ENCODE results near the gene CAPZB.

The CAPZB gene

GRCh38 chr1:19392221-19392620, 93.1 kb downstream of the CAPZB start:
- H3K4me3 ChIP-seq (ENCODE audit: extremely low read depth, insufficient read depth, low read length, poor library complexity, severe bottlenecking) = no peak overlapping the region
- 84 to 91% methylated on average over 5 of the region's 9 CpGs for WGBS, 2 experiments (ENCODE audit: insufficient coverage in 2 of 2)
- peaks cover 27% of the 10 kb centered on the region for H3K36me3 ChIP-seq (ENCODE audit: control insufficient read depth, insufficient read depth, low read length)
- H3K27ac ChIP-seq (ENCODE audit: low read depth, low read length, severe bottlenecking) = no peak overlapping the region
- peaks cover 6% of the 10 kb centered on the region for H3K4me1 ChIP-seq (ENCODE audit: control insufficient read depth, insufficient read depth, low read length, poor library complexity, severe bottlenecking)
- H3K9me3 ChIP-seq (ENCODE audit: control insufficient read depth, low read length) = no peaks in the 10 kb centered on the region

GRCh38 chr1:19391596-19391981, 93.8 kb downstream of the CAPZB start:
- Histone ChIP-seq H3K27ac (ENCODE audit: low read depth, low read length, severe bottlenecking) (no peak overlapping the region), H3K36me3 (ENCODE audit: control insufficient read depth, insufficient read depth, low read length) (peaks cover 34% of the 10 kb centered on the region), H3K9me3 (ENCODE audit: control insufficient read depth, low read length) (no peaks in the 10 kb centered on the region), H3K4me1 (ENCODE audit: control insufficient read depth, insufficient read depth, low read length, poor library complexity, severe bottlenecking) (peaks cover 6% of the 10 kb centered on the region), H3K4me3 (ENCODE audit: extremely low read depth, insufficient read depth, low read length, poor library complexity, severe bottlenecking) (no peak overlapping the region)
- 79 to 87% methylated on average over 10 of the region's 10 CpGs for WGBS, 2 experiments (ENCODE audit: insufficient coverage in 2 of 2)

- Histone ChIP-seq H3K27ac (ENCODE audit: low read depth, low read length, severe bottlenecking) (no peak overlapping the region), H3K9me3 (ENCODE audit: control insufficient read depth, low read length) (no peaks in the 10 kb centered on the region), H3K36me3 (ENCODE audit: control insufficient read depth, insufficient read depth, low read length) (peaks cover 37% of the 10 kb centered on the region), H3K4me3 (ENCODE audit: extremely low read depth, insufficient read depth, low read length, poor library complexity, severe bottlenecking) (no peak overlapping the region), H3K4me1 (ENCODE audit: control insufficient read depth, insufficient read depth, low read length, poor library complexity, severe bottlenecking) (peaks cover 7% of the 10 kb centered on the region)
- WGBS, 2 experiments (ENCODE audit: insufficient coverage in 2 of 2) = 71 to 78% methylated on average over 15 of the region's 17 CpGs
Measured at GRCh38 chr1:19390901-19391595, 94.3 kb downstream of the CAPZB start.

- 89 to 95% methylated on average over 10 to 13 of the region's 19 CpGs for WGBS, 2 experiments (ENCODE audit: insufficient coverage in 2 of 2)
- Histone ChIP-seq H3K27ac (ENCODE audit: low read depth, low read length, severe bottlenecking) (no peak overlapping the region), H3K4me3 (ENCODE audit: extremely low read depth, insufficient read depth, low read length, poor library complexity, severe bottlenecking) (no peak overlapping the region), H3K36me3 (ENCODE audit: control insufficient read depth, insufficient read depth, low read length) (peaks cover 44% of the 10 kb centered on the region), H3K9me3 (ENCODE audit: control insufficient read depth, low read length) (no peaks in the 10 kb centered on the region), H3K4me1 (ENCODE audit: control insufficient read depth, insufficient read depth, low read length, poor library complexity, severe bottlenecking) (peaks cover 4% of the 10 kb centered on the region)
Measured at GRCh38 chr1:19390166-19390850, 95.0 kb downstream of the CAPZB start.

GRCh38 chr1:19388980-19389379, 96.4 kb downstream of the CAPZB start:
- H3K4me3 ChIP-seq (ENCODE audit: extremely low read depth, insufficient read depth, low read length, poor library complexity, severe bottlenecking) = no peak overlapping the region
- H3K9me3 ChIP-seq (ENCODE audit: control insufficient read depth, low read length) = no peaks in the 10 kb centered on the region
- H3K27ac ChIP-seq (ENCODE audit: low read depth, low read length, severe bottlenecking) = no peak overlapping the region
- peaks cover 4% of the 10 kb centered on the region for H3K4me1 ChIP-seq (ENCODE audit: control insufficient read depth, insufficient read depth, low read length, poor library complexity, severe bottlenecking)
- H3K36me3 ChIP-seq (ENCODE audit: control insufficient read depth, insufficient read depth, low read length) = peaks cover 52% of the 10 kb centered on the region
- WGBS, 2 experiments (ENCODE audit: insufficient coverage in 2 of 2) = 92 to 96% methylated on average over 8 to 9 of the region's 9 CpGs

GRCh38 chr1:19387045-19387467, 98.3 kb downstream of the CAPZB start:
- 86 to 87% methylated on average over 3 to 4 of the region's 4 CpGs for WGBS, 2 experiments (ENCODE audit: insufficient coverage in 2 of 2)
- Histone ChIP-seq H3K27ac (ENCODE audit: low read depth, low read length, severe bottlenecking) (no peak overlapping the region), H3K36me3 (ENCODE audit: control insufficient read depth, insufficient read depth, low read length) (peaks cover 69% of the 10 kb centered on the region), H3K4me1 (ENCODE audit: control insufficient read depth, insufficient read depth, low read length, poor library complexity, severe bottlenecking) (peaks cover 4% of the 10 kb centered on the region), H3K4me3 (ENCODE audit: extremely low read depth, insufficient read depth, low read length, poor library complexity, severe bottlenecking) (no peak overlapping the region), H3K9me3 (ENCODE audit: control insufficient read depth, low read length) (no peaks in the 10 kb centered on the region)

- Histone ChIP-seq H3K27ac (ENCODE audit: low read depth, low read length, severe bottlenecking) (no peak overlapping the region), H3K36me3 (ENCODE audit: control insufficient read depth, insufficient read depth, low read length) (peaks cover 73% of the 10 kb centered on the region), H3K4me1 (ENCODE audit: control insufficient read depth, insufficient read depth, low read length, poor library complexity, severe bottlenecking) (peaks cover 4% of the 10 kb centered on the region), H3K4me3 (ENCODE audit: extremely low read depth, insufficient read depth, low read length, poor library complexity, severe bottlenecking) (no peak overlapping the region), H3K9me3 (ENCODE audit: control insufficient read depth, low read length) (no peaks in the 10 kb centered on the region)
- WGBS, 2 experiments (ENCODE audit: insufficient coverage in 2 of 2) = 92 to 96% methylated on average over 9 to 13 of the region's 15 CpGs
Measured at GRCh38 chr1:19385869-19386591, 99.3 kb downstream of the CAPZB start.

- no peaks in the 10 kb centered on the region for H3K9me3 ChIP-seq (ENCODE audit: control insufficient read depth, low read length)
- peaks cover 4% of the 10 kb centered on the region for H3K4me1 ChIP-seq (ENCODE audit: control insufficient read depth, insufficient read depth, low read length, poor library complexity, severe bottlenecking)
- 91 to 93% methylated on average over 9 of the region's 9 CpGs for WGBS, 2 experiments (ENCODE audit: insufficient coverage in 2 of 2)
- peaks cover 78% of the 10 kb centered on the region for H3K36me3 ChIP-seq (ENCODE audit: control insufficient read depth, insufficient read depth, low read length)
- no peak overlapping the region for H3K27ac ChIP-seq (ENCODE audit: low read depth, low read length, severe bottlenecking)
- no peak overlapping the region for H3K4me3 ChIP-seq (ENCODE audit: extremely low read depth, insufficient read depth, low read length, poor library complexity, severe bottlenecking)
Measured at GRCh38 chr1:19385221-19385620, 100.1 kb downstream of the CAPZB start.

GRCh38 chr1:19384772-19385187, 100.6 kb downstream of the CAPZB start:
- Histone ChIP-seq H3K9me3 (ENCODE audit: control insufficient read depth, low read length) (no peaks in the 10 kb centered on the region), H3K36me3 (ENCODE audit: control insufficient read depth, insufficient read depth, low read length) (peaks cover 81% of the 10 kb centered on the region), H3K27ac (ENCODE audit: low read depth, low read length, severe bottlenecking) (no peak overlapping the region), H3K4me3 (ENCODE audit: extremely low read depth, insufficient read depth, low read length, poor library complexity, severe bottlenecking) (no peak overlapping the region), H3K4me1 (ENCODE audit: control insufficient read depth, insufficient read depth, low read length, poor library complexity, severe bottlenecking) (peaks cover 4% of the 10 kb centered on the region)
- 93 to 100% methylated on average over 1 to 5 of the region's 7 CpGs for WGBS, 2 experiments (ENCODE audit: insufficient coverage in 2 of 2)

- Histone ChIP-seq H3K9me3 (ENCODE audit: control insufficient read depth, low read length) (no peaks in the 10 kb centered on the region), H3K4me3 (ENCODE audit: extremely low read depth, insufficient read depth, low read length, poor library complexity, severe bottlenecking) (no peak overlapping the region), H3K27ac (ENCODE audit: low read depth, low read length, severe bottlenecking) (no peak overlapping the region), H3K36me3 (ENCODE audit: control insufficient read depth, insufficient read depth, low read length) (peaks cover 84% of the 10 kb centered on the region), H3K4me1 (ENCODE audit: control insufficient read depth, insufficient read depth, low read length, poor library complexity, severe bottlenecking) (peaks cover 4% of the 10 kb centered on the region)
- 88 to 98% methylated on average over 3 to 4 of the region's 4 CpGs for WGBS, 2 experiments (ENCODE audit: insufficient coverage in 2 of 2)
Measured at GRCh38 chr1:19384113-19384512, 101.2 kb downstream of the CAPZB start.

All from mesodermal cell (in vitro differentiated cells).